Mesendoderm (in vitro differentiated cells): ENCODE results near the gene COLEC11.
"Not testable (repeated sequence)": the region's sequence is repeated elsewhere in the genome, so short reads cannot be mapped to it uniquely, and the experiment has no call there.

Experiments used
- DNase-seq: peaks from one replicate; pipeline ENCODE4 v3.0.0; 2013
- H2AK5ac ChIP-seq: 2 replicates; pipeline ENCODE4 v1.6.1; 2013; ENCODE audit warnings: low read length, inconsistent platforms
- H2BK120ac ChIP-seq: 2 replicates; pipeline ENCODE4 v1.6.1; 2013; ENCODE audit warnings: low read depth, mild to moderate bottlenecking, low read length, moderate library complexity, mixed read lengths
- H2BK15ac ChIP-seq: replicated peaks from 2 replicates; pipeline ENCODE4 v1.6.1; 2013; ENCODE audit warnings: low read depth, mild to moderate bottlenecking, moderate library complexity
- H2BK5ac ChIP-seq: 2 replicates; pipeline ENCODE4 v1.6.1; 2013; ENCODE audit warnings: low read length, inconsistent platforms
- H3K18ac ChIP-seq: 2 replicates; pipeline ENCODE4 v1.6.1; 2013; ENCODE audit warnings: mild to moderate bottlenecking, low read length, mixed read lengths
- H3K23ac ChIP-seq: one replicate; pipeline ENCODE4 v1.6.1; 2013; ENCODE audit warnings: low read length
- H3K27ac ChIP-seq: 2 replicates; pipeline ENCODE4 v1.5.1; 2013; ENCODE audit warnings: low read depth, mild to moderate bottlenecking, inconsistent platforms, low read length, moderate library complexity
- H3K27me3 ChIP-seq: 2 replicates; pipeline ENCODE4 v1.6.1; 2013; ENCODE audit warnings: low read length, control low read depth, mild to moderate bottlenecking, inconsistent platforms; ENCODE audit not compliant: insufficient read depth, poor library complexity
- H3K36me3 ChIP-seq: 2 replicates; pipeline ENCODE4 v1.6.1; 2013; ENCODE audit warnings: low read length, inconsistent platforms; ENCODE audit not compliant: control insufficient read depth, insufficient read depth
- H3K4ac ChIP-seq: one replicate; pipeline ENCODE4 v1.6.1; 2013; ENCODE audit warnings: low read depth, mild to moderate bottlenecking, low read length, moderate library complexity
- H3K4me1 ChIP-seq: 2 replicates; pipeline ENCODE4 v1.6.1; 2013; ENCODE audit warnings: low read depth, low read length, inconsistent platforms; ENCODE audit not compliant: control insufficient read depth
- H3K4me2 ChIP-seq: 2 replicates; pipeline ENCODE4 v1.6.1; 2013; ENCODE audit warnings: low read length
- H3K4me3 ChIP-seq: 2 replicates; pipeline ENCODE4 v1.5.1; 2013; ENCODE audit warnings: mild to moderate bottlenecking, low read length
- H3K56ac ChIP-seq: one replicate; pipeline ENCODE4 v1.6.1; 2013; ENCODE audit warnings: low read length
- H3K79me1 ChIP-seq: 2 replicates; pipeline ENCODE4 v1.6.1; 2013; ENCODE audit warnings: low read length, inconsistent platforms
- H3K79me2 ChIP-seq: 2 replicates; pipeline ENCODE4 v1.6.1; 2013; ENCODE audit warnings: mild to moderate bottlenecking, low read length; ENCODE audit not compliant: control insufficient read depth, insufficient read depth
- H3K9ac ChIP-seq: 2 replicates; pipeline ENCODE4 v1.6.1; 2013; ENCODE audit warnings: low read length, inconsistent platforms
- H4K5ac ChIP-seq: one replicate; pipeline ENCODE4 v1.6.1; 2013; ENCODE audit warnings: low read length
- H4K8ac ChIP-seq: one replicate; pipeline ENCODE4 v1.6.1; 2013; ENCODE audit warnings: low read depth, mild to moderate bottlenecking, control low read depth, low read length, moderate library complexity
- WGBS: extraction: QIAGEN DNeasy Blood & Tissue Kit; methylation state at CpG from one replicate; pipeline ENCODE4 v1.1.7; 2013; ENCODE audit warnings: low lambda C conversion rate, missing lambda C conversion rate; ENCODE audit not compliant: insufficient coverage; ENCODE audit errors: extremely low coverage; 5-methylcytosine and 5-hydroxymethylcytosine counted together

COLEC11 gene

GRCh38 chr2:3604991-3605961, 10.4 kb downstream of the COLEC11 start:
- no peak overlapping the region for H3K27ac ChIP-seq
- no peaks in the 10 kb centered on the region for H3K27me3 ChIP-seq
- no peaks in the 10 kb centered on the region for H3K79me2 ChIP-seq
- no peaks in the 10 kb centered on the region for H3K79me1 ChIP-seq
- H3K18ac ChIP-seq, result no peak overlapping the region
- DNase-seq, result no peak
- no peak overlapping the region for H3K23ac ChIP-seq
- H2AK5ac ChIP-seq, result no peak overlapping the region
- no peak overlapping the region for H3K56ac ChIP-seq
- WGBS, result no CpG with 5 or more reads among the region's 44 CpGs
- H3K4me3 ChIP-seq, result no peak overlapping the region
- H3K4me2 ChIP-seq, result no peak overlapping the region
- H3K9ac ChIP-seq, result no peak overlapping the region
- H3K4me1 ChIP-seq, result no peaks in the 10 kb centered on the region
- no peak overlapping the region for H3K4ac ChIP-seq
- H3K36me3 ChIP-seq, result no peaks in the 10 kb centered on the region
- no peak overlapping the region for H4K8ac ChIP-seq
- no peak overlapping the region for H2BK15ac ChIP-seq
- no peak overlapping the region for H2BK5ac ChIP-seq
- no peak overlapping the region for H2BK120ac ChIP-seq
- H4K5ac ChIP-seq, result no peak overlapping the region

- Histone ChIP-seq H2BK120ac (no peak overlapping the region), H3K4me3 (no peak overlapping the region), H3K18ac (no peak overlapping the region), H3K27me3 (no peaks in the 10 kb centered on the region), H3K27ac (no peak overlapping the region), H3K36me3 (no peaks in the 10 kb centered on the region), H4K8ac (no peak overlapping the region), H3K4ac (no peak overlapping the region), H2BK15ac (no peak overlapping the region), H3K4me1 (no peaks in the 10 kb centered on the region), H2AK5ac (no peak overlapping the region), H3K4me2 (no peak overlapping the region), H2BK5ac (no peak overlapping the region), H4K5ac (no peak overlapping the region), H3K9ac (no peak overlapping the region), H3K56ac (no peak overlapping the region), H3K79me2 (no peaks in the 10 kb centered on the region), H3K23ac (no peak overlapping the region), H3K79me1 (no peaks in the 10 kb centered on the region)
- no peak for DNase-seq
- WGBS, result no CpG with 5 or more reads among the region's 11 CpGs
These were observed 11.1 kb downstream of the COLEC11 start for GRCh38 chr2:3606028-3606369.

GRCh38 chr2:3606370-3607201, 11.7 kb downstream of the COLEC11 start:
- H3K36me3 ChIP-seq, result no peaks in the 10 kb centered on the region
- H3K18ac ChIP-seq, result no peak overlapping the region
- no peak overlapping the region for H3K23ac ChIP-seq
- no peaks in the 10 kb centered on the region for H3K79me1 ChIP-seq
- no peak overlapping the region for H3K9ac ChIP-seq
- H2BK120ac ChIP-seq, result no peak overlapping the region
- H4K5ac ChIP-seq, result no peak overlapping the region
- H3K27ac ChIP-seq, result no peak overlapping the region
- no peak overlapping the region for H3K56ac ChIP-seq
- H4K8ac ChIP-seq, result no peak overlapping the region
- no peak overlapping the region for H3K4me3 ChIP-seq
- H3K27me3 ChIP-seq, result no peaks in the 10 kb centered on the region
- no peak overlapping the region for H2BK15ac ChIP-seq
- DNase-seq, result no peak
- no peak overlapping the region for H3K4ac ChIP-seq
- no CpG with 5 or more reads among the region's 37 CpGs for WGBS
- no peak overlapping the region for H3K4me2 ChIP-seq
- H3K4me1 ChIP-seq, result no peaks in the 10 kb centered on the region
- no peaks in the 10 kb centered on the region for H3K79me2 ChIP-seq
- H2BK5ac ChIP-seq, result no peak overlapping the region
- no peak overlapping the region for H2AK5ac ChIP-seq

- DNase-seq, result no peak
- no peak overlapping the region for H2BK120ac ChIP-seq
- no peak overlapping the region for H4K5ac ChIP-seq
- H4K8ac ChIP-seq, result no peak overlapping the region
- H3K27me3 ChIP-seq, result no peaks in the 10 kb centered on the region
- no peak overlapping the region for H2BK5ac ChIP-seq
- no peak overlapping the region for H3K23ac ChIP-seq
- no peak overlapping the region for H3K4ac ChIP-seq
- H3K36me3 ChIP-seq, result no peaks in the 10 kb centered on the region
- H3K79me1 ChIP-seq, result no peaks in the 10 kb centered on the region
- no CpG with 5 or more reads among the region's 19 CpGs for WGBS
- H3K79me2 ChIP-seq, result no peaks in the 10 kb centered on the region
- H2BK15ac ChIP-seq, result no peak overlapping the region
- H3K4me3 ChIP-seq, result no peak overlapping the region
- no peak overlapping the region for H3K56ac ChIP-seq
- no peak overlapping the region for H2AK5ac ChIP-seq
- H3K4me1 ChIP-seq, result no peaks in the 10 kb centered on the region
- H3K4me2 ChIP-seq, result no peak overlapping the region
- no peak overlapping the region for H3K9ac ChIP-seq
- no peak overlapping the region for H3K18ac ChIP-seq
- H3K27ac ChIP-seq, result no peak overlapping the region
These were observed 13.7 kb downstream of the COLEC11 start for GRCh38 chr2:3608373-3609278.

- H3K4me1 ChIP-seq, H3K79me1 ChIP-seq, DNase-seq, H3K56ac ChIP-seq, H3K4ac ChIP-seq, H3K27me3 ChIP-seq, H2AK5ac ChIP-seq, H3K27ac ChIP-seq, H4K5ac ChIP-seq, H2BK15ac ChIP-seq, H4K8ac ChIP-seq, H3K79me2 ChIP-seq, H2BK120ac ChIP-seq, H3K23ac ChIP-seq, H3K4me2 ChIP-seq, H3K36me3 ChIP-seq, H3K4me3 ChIP-seq, H3K18ac ChIP-seq, H2BK5ac ChIP-seq, H3K9ac ChIP-seq: not testable (repeated sequence)
- WGBS, result no CpG with 5 or more reads among the region's 4 CpGs
These were observed 14.4 kb downstream of the COLEC11 start for GRCh38 chr2:3609279-3609673.
